Measurements from ENCODE around the gene CFAP20DC.
A peak's percentile ranks its signal among the peaks of the same experiment; 100 is the strongest.

- TF ChIP-seq POLR2A (IDR thresholded peaks at IDR 0.05) (peak; percentile 65 to 80), CTCF (IDR thresholded peaks at IDR 0.05) (no peak)
These were observed at the start of gene CFAP20DC for GRCh38 chr3:59049671-59050331.
